ENCODE measurements around the gene MEI4. TPM values are rescaled to one million over a fixed set of nuclear protein-coding genes. Genes with fewer than 3 reads are reported as not detected.
A peak's percentile ranks its signal among the peaks of the same experiment; 100 is the strongest.

The MEI4 gene
- total and polyA plus RNA-seq, 2 of the 8 experiments (the other 6 are each of a cell fraction or from before 2014, with no cell fraction given) = 0.05 to 0.24 TPM

GRCh38 chr6:77650098-77650663, 2.7 kb upstream of the MEI4 start:
- Histone ChIP-seq H3K79me1 (ENCODE audit: low read depth, low read length) (no peaks in the 10 kb centered on the region), H3K27ac (ENCODE audit: low read depth, low read length) (peak overlapping the region; percentile 58; the same call in 1 of the 2 replicates), H2BK12ac (ENCODE audit: low read depth, low read length) (0 out of 2 replicates have a peak overlapping the region, but pooled peaks have one; percentile 62), H2BK5ac (ENCODE audit: low read depth, low read length) (peak overlapping the region; percentile 35; the same call in 1 of the 2 replicates), H2BK20ac (ENCODE audit: low read length) (0 out of 2 replicates have a peak overlapping the region, but pooled peaks have one; percentile 53), H4K91ac (replicated peaks; ENCODE audit: insufficient read length, low read length) (no peak overlapping the region), H2AK5ac (ENCODE audit: low read depth, low read length) (no peak overlapping the region), H3K4me3 (ENCODE audit: extremely low read depth in 1 of 4, insufficient read depth in 2 of 4, low read depth in 3 of 4, low read length in 4 of 4) (peak overlapping the region; percentile 45 to 66 (median 50); a peak in 7 of 8 replicates), H2BK15ac (ENCODE audit: low read length) (no peak overlapping the region), H3K9ac (replicated peaks in 1 of 4; ENCODE audit: extremely low read depth in 1 of 4, low read depth in 3 of 4, low read length in 3 of 4) (peak overlapping the region in 3 of 4 experiments; percentile 53 to 73 (median 58); a peak in 6 of 7 replicates), H3K27me3 (replicated peaks in 1 of 4; ENCODE audit: control insufficient read depth in 3 of 4, extremely low read depth in 1 of 4, insufficient read depth in 3 of 4, low read length in 3 of 4) (no peaks in the 10 kb centered on the region), H3K4me2 (ENCODE audit: insufficient read depth in 1 of 2, low read depth in 2 of 2, low read length in 2 of 2) (peak overlapping the region; percentile 53 to 77), H3K23ac (ENCODE audit: insufficient read length) (no peak overlapping the region), H3K4me1 (replicated peaks in 1 of 4; ENCODE audit: control insufficient read depth in 3 of 4, insufficient read depth in 4 of 4, low read length in 3 of 4) (no peaks in the 10 kb centered on the region), H2AFZ (ENCODE audit: low read length) (peak overlapping the region; percentile 82), H3K79me2 (ENCODE audit: control insufficient read depth in 1 of 2, insufficient read depth in 2 of 2, low read length in 2 of 2) (no peaks in the 10 kb centered on the region), H4K20me1 (replicated peaks in 1 of 2; ENCODE audit: control insufficient read depth in 1 of 2, insufficient read depth in 2 of 2, low read length in 2 of 2) (no peaks in the 10 kb centered on the region), H3K9me3 (ENCODE audit: insufficient read depth in 2 of 2, low read depth in 1 of 2, low read length in 1 of 2) (no peaks in the 10 kb centered on the region), H3K18ac (ENCODE audit: extremely low read depth, low read length) (no peak overlapping the region; the same call in 1 of the 2 replicates), H4K5ac (ENCODE audit: insufficient read length, low read depth, low read length) (peak overlapping the region; percentile 23), H2BK120ac (replicated peaks; ENCODE audit: low read depth, low read length) (no peak overlapping the region), H3K56ac (replicated peaks; ENCODE audit: insufficient read length, low read depth, low read length) (no peak overlapping the region), H3K36me3 (ENCODE audit: control insufficient read depth in 2 of 4, insufficient read depth in 4 of 4, low read length in 3 of 4) (no peaks in the 10 kb centered on the region), H3K14ac (ENCODE audit: insufficient read length) (no peak overlapping the region), H3K4ac (replicated peaks; ENCODE audit: insufficient read length, low read depth, low read length) (no peak overlapping the region), H4K8ac (ENCODE audit: extremely low read depth, insufficient read depth, low read length) (peak overlapping the region; percentile 69), H3K23me2 (ENCODE audit: low read depth, low read length) (no peaks in the 10 kb centered on the region)
- ChIA-PET POLR2A (ENCODE audit: partially characterized antibody) (no interaction called here), CTCF (ENCODE audit: partially characterized antibody) (interaction anchor here (0.6 to 3.9 kb wide), 40 partner anchors 10 to 1825 kb away, joined by 3 to 37 read pairs (median 3); partner anchors contain the start of gene HTR1B)
- FAIRE-seq = peak; percentile 70
- peak; percentile 81 to 95 for DNase-seq (ENCODE audit: low read depth in 1 of 2, low spot score in 2 of 2)
- 5% methylated on average over 35 of the region's 37 CpGs; no CpG with 5 or more reads in 1 of the 2 experiments for WGBS, 2 experiments (ENCODE audit: extremely low coverage in 1 of 2, insufficient coverage in 1 of 2, insufficient read length in 1 of 2, insufficient replicate concordance in 2 of 2, low coverage in 1 of 2, low lambda C conversion rate in 2 of 2, missing lambda C conversion rate in 1 of 2)
- TF ChIP-seq EZH2 (IDR thresholded peaks at IDR 0.05; ENCODE audit: low read depth, low read length, severe bottlenecking) = no peak
- peak; percentile 65 for TF ChIP-seq TAF1 (IDR thresholded peaks at IDR 0.05; ENCODE audit: low read depth, low read length)
- TF ChIP-seq BCL11A (IDR thresholded peaks at IDR 0.05; ENCODE audit: low read depth in 2 of 2, low read length in 2 of 2) = no peak
- no peak for TF ChIP-seq EP300 (IDR thresholded peaks at IDR 0.05; ENCODE audit: borderline replicate concordance in 1 of 2, low read depth in 2 of 2, low read length in 2 of 2)
- TF ChIP-seq RXRA (IDR thresholded peaks at IDR 0.05; ENCODE audit: insufficient read depth, low read depth, low read length) = no peak
- TF ChIP-seq SP1 (IDR thresholded peaks at IDR 0.05; ENCODE audit: low read depth, low read length) = no peak; the same call in 1 of the 2 replicates
- no peak for TF ChIP-seq SAP30 (IDR thresholded peaks at IDR 0.05; ENCODE audit: insufficient read depth, insufficient replicate concordance, low read length)
- TF ChIP-seq SIRT6 (IDR thresholded peaks at IDR 0.05; ENCODE audit: low read length) = no peak
- TF ChIP-seq RBBP5 (IDR thresholded peaks at IDR 0.05; ENCODE audit: borderline replicate concordance, low read depth, low read length) = peak; percentile 87; the same call in 1 of the 2 replicates
- TF ChIP-seq MAX (IDR thresholded peaks at IDR 0.05) = peak; percentile 97
- no peak for TF ChIP-seq TAF7 (optimal IDR thresholded peaks at IDR 0.05; ENCODE audit: borderline replicate concordance, low read depth, low read length)
- no peak for TF ChIP-seq POLR2AphosphoS5 (IDR thresholded peaks at IDR 0.05; ENCODE audit: low read depth, low read length)

Data from H1 (cell line).